H9 (cell line): ENCODE measurements around the gene BPIFB3. TPM values are rescaled to one million over a fixed set of nuclear protein-coding genes. Genes with fewer than 3 reads are reported as not detected.

ENCODE experiments used
- DNase-seq: peaks from one replicate; pipeline ENCODE4 v3.0.0-alpha.2; 2017
- H2AFZ ChIP-seq: one replicate; pipeline ENCODE4 v1.6.1; 2013; ENCODE audit warnings: mild to moderate bottlenecking, low read length, control low read depth, moderate library complexity
- H2AK5ac ChIP-seq: 2 replicates; pipeline ENCODE4 v1.6.1; 2013; ENCODE audit warnings: low read length, control low read depth, mixed read lengths; ENCODE audit not compliant: insufficient read length
- H2BK120ac ChIP-seq: one replicate; pipeline ENCODE4 v1.6.1; 2013; ENCODE audit warnings: low read depth, mild to moderate bottlenecking, low read length, control low read depth, inconsistent platforms; ENCODE audit not compliant: poor library complexity, severe bottlenecking
- H2BK12ac ChIP-seq: 2 replicates; pipeline ENCODE4 v1.6.1; 2013; ENCODE audit warnings: low read length, control low read depth, mixed read lengths, low read depth; ENCODE audit not compliant: insufficient read length
- H2BK15ac ChIP-seq: 2 replicates; pipeline ENCODE4 v1.6.1; 2013; ENCODE audit warnings: low read depth, low read length, control low read depth
- H2BK20ac ChIP-seq: one replicate; pipeline ENCODE4 v1.6.1; 2013; ENCODE audit warnings: low read depth, mild to moderate bottlenecking, low read length, control low read depth, inconsistent platforms; ENCODE audit not compliant: poor library complexity, severe bottlenecking
- H2BK5ac ChIP-seq: 2 replicates; pipeline ENCODE4 v1.6.1; 2013; ENCODE audit warnings: low read length, control low read depth, mixed read lengths; ENCODE audit not compliant: insufficient read length
- H3K14ac ChIP-seq: 2 replicates; pipeline ENCODE4 v1.6.1; 2013; ENCODE audit warnings: low read length, control low read depth; ENCODE audit not compliant: insufficient read depth
- H3K18ac ChIP-seq: 2 replicates; pipeline ENCODE4 v1.6.1; 2013; ENCODE audit warnings: low read depth, mild to moderate bottlenecking, mixed read lengths, low read length, control low read depth; ENCODE audit not compliant: insufficient read length
- H3K23ac ChIP-seq: 2 replicates; pipeline ENCODE4 v1.6.1; 2013; ENCODE audit warnings: low read length, control low read depth, mixed read lengths, low read depth; ENCODE audit not compliant: insufficient read length
- H3K23me2 ChIP-seq: 2 replicates; pipeline ENCODE4 v1.6.1; 2013; ENCODE audit warnings: low read depth, mild to moderate bottlenecking, mixed read lengths, low read length, control low read depth; ENCODE audit not compliant: insufficient read length, poor library complexity, severe bottlenecking
- H3K27ac ChIP-seq: 2 replicates; pipeline ENCODE4 v1.5.1; 2013; ENCODE audit warnings: low read length, control low read depth, mixed read lengths, low read depth; ENCODE audit not compliant: insufficient read length
- H3K27me3 ChIP-seq: 2 replicates; pipeline ENCODE4 v1.6.1; 2013; ENCODE audit warnings: low read length, control low read depth, inconsistent platforms; ENCODE audit not compliant: insufficient read depth
- H3K4ac ChIP-seq: 2 replicates; pipeline ENCODE4 v1.6.1; 2013; ENCODE audit warnings: low read depth, mild to moderate bottlenecking, control low read depth, inconsistent platforms, low read length, moderate library complexity
- H3K4me1 ChIP-seq: 2 replicates; pipeline ENCODE4 v1.6.1; 2013; ENCODE audit warnings: low read length, control low read depth, inconsistent platforms; ENCODE audit not compliant: insufficient read depth
- H3K4me2 ChIP-seq: 2 replicates; pipeline ENCODE4 v1.6.1; 2013; ENCODE audit warnings: low read length, control low read depth, mixed read lengths; ENCODE audit not compliant: insufficient read length, insufficient read depth
- H3K56ac ChIP-seq: 2 replicates; pipeline ENCODE4 v1.6.1; 2013; ENCODE audit warnings: low read depth, mild to moderate bottlenecking, mixed read lengths, low read length, control low read depth; ENCODE audit not compliant: insufficient read length
- H3K79me1 ChIP-seq: 2 replicates; pipeline ENCODE4 v1.6.1; 2013; ENCODE audit warnings: low read depth, mild to moderate bottlenecking, moderate library complexity, low read length, control low read depth, inconsistent platforms; ENCODE audit not compliant: insufficient read depth, poor library complexity, severe bottlenecking
- H3K79me2 ChIP-seq: 2 replicates; pipeline ENCODE4 v1.6.1; 2013; ENCODE audit warnings: low read length, control low read depth, inconsistent platforms; ENCODE audit not compliant: insufficient read depth
- H3K9ac ChIP-seq: 2 replicates; pipeline ENCODE4 v1.6.1; 2013; ENCODE audit warnings: low read length, control low read depth, mixed read lengths; ENCODE audit not compliant: insufficient read length; ENCODE audit errors: extremely low read depth
- H3K9me3 ChIP-seq: one replicate; pipeline ENCODE4 v1.6.1; 2013; ENCODE audit warnings: low read depth, low read length, inconsistent platforms; ENCODE audit not compliant: control insufficient read depth
- H3T11ph ChIP-seq: one replicate; pipeline ENCODE4 v1.6.1; 2013; ENCODE audit warnings: mild to moderate bottlenecking, low read length, control low read depth, inconsistent platforms
- H4K20me1 ChIP-seq: one replicate; pipeline ENCODE4 v1.6.1; 2013; ENCODE audit not compliant: control insufficient read depth, insufficient read length, insufficient read depth
- H4K5ac ChIP-seq: 2 replicates; pipeline ENCODE4 v1.6.1; 2013; ENCODE audit warnings: low read depth, mild to moderate bottlenecking, mixed read lengths, low read length, control low read depth; ENCODE audit not compliant: insufficient read length
- H4K8ac ChIP-seq: replicated peaks from 2 replicates; pipeline ENCODE4 v1.6.1; 2013; ENCODE audit warnings: low read length, control low read depth, mixed read lengths, low read depth; ENCODE audit not compliant: insufficient read length
- H4K91ac ChIP-seq: 2 replicates; pipeline ENCODE4 v1.6.1; 2013; ENCODE audit warnings: low read depth, mild to moderate bottlenecking, moderate library complexity, mixed read lengths, low read length, control low read depth; ENCODE audit not compliant: insufficient read length
- H3K27ac Mint-ChIP-seq, 3 experiments: 2 replicates in 2 of 3; 3 replicates in 1 of 3; pipeline ENCODE4 v1.8.0; 2020 to 2021; ENCODE audit warnings: mixed read lengths in 3 of 3, mild to moderate bottlenecking in 1 of 3, moderate library complexity in 1 of 3
- H3K27me3 Mint-ChIP-seq: 2 replicates; pipeline ENCODE4 v1.8.0; 2021; ENCODE audit warnings: low read depth, mild to moderate bottlenecking, moderate library complexity, mixed read lengths
- H3K36me3 Mint-ChIP-seq, 3 experiments: 2 replicates in 2 of 3; 3 replicates in 1 of 3; pipeline ENCODE4 v1.8.0; 2020 to 2021; ENCODE audit warnings: low read depth in 3 of 3, mixed read lengths in 3 of 3; ENCODE audit not compliant: insufficient read depth in 1 of 3
- H3K4me1 Mint-ChIP-seq, 2 experiments: 2 replicates each; pipeline ENCODE4 v1.8.0; 2020; ENCODE audit warnings: mixed read lengths in 2 of 2
- H3K4me3 Mint-ChIP-seq, 2 experiments: 2 replicates in 1 of 2; 3 replicates in 1 of 2; pipeline ENCODE4 v1.8.0; 2020 to 2021; ENCODE audit warnings: mild to moderate bottlenecking in 2 of 2, mixed read lengths in 2 of 2, moderate library complexity in 1 of 2
- H3K9me3 Mint-ChIP-seq, 2 experiments: 2 replicates in 1 of 2; 3 replicates in 1 of 2; pipeline ENCODE4 v1.8.0; 2020; ENCODE audit warnings: mild to moderate bottlenecking in 2 of 2, mixed read lengths in 2 of 2, moderate library complexity in 1 of 2
- CTCF ChIP-seq: fragments of 200-600 bp; sonication (generic); conservative IDR thresholded peaks from 3 replicates; pipeline ENCODE4 v1.8.0; 2021; ENCODE audit warnings: antibody characterized with exemption, mild to moderate bottlenecking
- WGBS: extraction: QIAGEN DNeasy Blood & Tissue Kit; methylation state at CpG from one replicate; pipeline ENCODE4 v1.1.7; 2013; ENCODE audit warnings: missing lambda C conversion rate, low lambda C conversion rate, mixed read lengths; ENCODE audit not compliant: insufficient read length; ENCODE audit errors: extremely low coverage; 5-methylcytosine and 5-hydroxymethylcytosine counted together
- total RNA-seq: library from RNA; stranded (reverse); gene quantifications from 2 replicates; pipeline ENCODE4 v1.2.1, GENCODE V29; 2021

The BPIFB3 gene
- total RNA-seq, 1 experiment from 2014 or later, result not detected

GRCh38 chr20:33086052-33086722 lies 32.5 kb downstream of the BPIFB3 start:
- no peaks in the 10 kb centered on the region for H3K79me1 ChIP-seq
- no peak overlapping the region for H3K56ac ChIP-seq
- no peak overlapping the region for H2BK12ac ChIP-seq
- no peak overlapping the region for H4K5ac ChIP-seq
- Mint-ChIP-seq H3K27me3 (peaks cover 12% of the 10 kb centered on the region), H3K4me1 (no peaks in the 10 kb centered on the region), H3K4me3 (no peak overlapping the region), H3K27ac (no peak overlapping the region), H3K9me3 (no peaks in the 10 kb centered on the region), H3K36me3 (no peaks in the 10 kb centered on the region)
- no peak overlapping the region for H2BK15ac ChIP-seq
- H4K8ac ChIP-seq, result no peak overlapping the region
- H2AFZ ChIP-seq, result no peak overlapping the region
- no peak overlapping the region for H2AK5ac ChIP-seq
- H4K20me1 ChIP-seq, result no peaks in the 10 kb centered on the region
- H3K79me2 ChIP-seq, result no peaks in the 10 kb centered on the region
- no peaks in the 10 kb centered on the region for H3K27me3 ChIP-seq
- no peak overlapping the region for H3K9ac ChIP-seq
- no peaks in the 10 kb centered on the region for H3K4me1 ChIP-seq
- H3K18ac ChIP-seq, result no peak overlapping the region
- TF ChIP-seq CTCF, result no peak
- H3K23ac ChIP-seq, result no peak overlapping the region
- no CpG with 5 or more reads among the region's 14 CpGs for WGBS
- no peak overlapping the region for H3K4me2 ChIP-seq
- H3K4ac ChIP-seq, result no peak overlapping the region
- no peak for DNase-seq
- H3K9me3 ChIP-seq, result no peaks in the 10 kb centered on the region
- H3K27ac ChIP-seq, result no peak overlapping the region
- H3K23me2 ChIP-seq, result no peaks in the 10 kb centered on the region
- H2BK120ac ChIP-seq, result no peak overlapping the region
- no peak overlapping the region for H2BK20ac ChIP-seq
- H3T11ph ChIP-seq, result no peak overlapping the region
- H3K14ac ChIP-seq, result no peak overlapping the region; the same call in 1 of the 2 replicates
- no peak overlapping the region for H2BK5ac ChIP-seq
- no peak overlapping the region for H4K91ac ChIP-seq
